ENCODE results near the gene CAPN5. TPM values are rescaled to one million over a fixed set of nuclear protein-coding genes. Genes with fewer than 3 reads are reported as not detected.

CAPN5 gene
- total RNA-seq, 1 experiment from 2014 or later: 1.7 TPM

- in situ Hi-C loops (cut with HindIII; ENCODE audit: low pct_unique_long_range_greater_than_20kb, low sequenced_read_pairs): no loop called here
- no peak for DNase-seq (ENCODE audit: low read depth, low spot score)
Observed at GRCh38 chr11:77072851-77073327, 6.1 kb downstream of the CAPN5 start.

- in situ Hi-C loops (cut with HindIII; ENCODE audit: low pct_unique_long_range_greater_than_20kb, low sequenced_read_pairs): no loop called here
- DNase-seq (ENCODE audit: low read depth, low spot score): no peak
Observed at GRCh38 chr11:77073328-77074001, 6.7 kb downstream of the CAPN5 start.

GRCh38 chr11:77074205-77074604 is 7.4 kb downstream of the CAPN5 start:
- no peak for DNase-seq (ENCODE audit: low read depth, low spot score)
- in situ Hi-C loops (cut with HindIII; ENCODE audit: low pct_unique_long_range_greater_than_20kb, low sequenced_read_pairs): no loop called here

- in situ Hi-C loops (cut with HindIII; ENCODE audit: low pct_unique_long_range_greater_than_20kb, low sequenced_read_pairs): no loop called here
- no peak for DNase-seq (ENCODE audit: low read depth, low spot score)
Observed at GRCh38 chr11:77074626-77075221, 8.0 kb downstream of the CAPN5 start.

- in situ Hi-C loops (cut with HindIII; ENCODE audit: low pct_unique_long_range_greater_than_20kb, low sequenced_read_pairs): no loop called here
- no peak for DNase-seq (ENCODE audit: low read depth, low spot score)
Observed at GRCh38 chr11:77075425-77075905, 8.7 kb downstream of the CAPN5 start.

GRCh38 chr11:77079666-77080065 is 12.9 kb downstream of the CAPN5 start:
- in situ Hi-C loops (cut with HindIII; ENCODE audit: low pct_unique_long_range_greater_than_20kb, low sequenced_read_pairs): no loop called here
- DNase-seq (ENCODE audit: low read depth, low spot score): no peak

GRCh38 chr11:77080643-77081210 is 14.0 kb downstream of the CAPN5 start:
- in situ Hi-C loops (cut with HindIII; ENCODE audit: low pct_unique_long_range_greater_than_20kb, low sequenced_read_pairs): no loop called here
- DNase-seq (ENCODE audit: low read depth, low spot score): no peak

GRCh38 chr11:77081381-77081851 is 14.6 kb downstream of the CAPN5 start:
- no peak for DNase-seq (ENCODE audit: low read depth, low spot score)
- in situ Hi-C loops (cut with HindIII; ENCODE audit: low pct_unique_long_range_greater_than_20kb, low sequenced_read_pairs): no loop called here

GRCh38 chr11:77081976-77082836 is 15.4 kb downstream of the CAPN5 start:
- DNase-seq (ENCODE audit: low read depth, low spot score): no peak
- in situ Hi-C loops (cut with HindIII; ENCODE audit: low pct_unique_long_range_greater_than_20kb, low sequenced_read_pairs): no loop called here

- DNase-seq (ENCODE audit: low read depth, low spot score): no peak
- in situ Hi-C loops (cut with HindIII; ENCODE audit: low pct_unique_long_range_greater_than_20kb, low sequenced_read_pairs): no loop called here
Observed at GRCh38 chr11:77082838-77083565, 16.2 kb downstream of the CAPN5 start.

- in situ Hi-C loops (cut with HindIII; ENCODE audit: low pct_unique_long_range_greater_than_20kb, low sequenced_read_pairs): no loop called here
- no peak for DNase-seq (ENCODE audit: low read depth, low spot score)
Observed at GRCh38 chr11:77083566-77084245, 16.9 kb downstream of the CAPN5 start.

GRCh38 chr11:77084581-77085191 is 17.9 kb downstream of the CAPN5 start:
- no peak for DNase-seq (ENCODE audit: low read depth, low spot score)
- in situ Hi-C loops (cut with HindIII; ENCODE audit: low pct_unique_long_range_greater_than_20kb, low sequenced_read_pairs): no loop called here

- in situ Hi-C loops (cut with HindIII; ENCODE audit: low pct_unique_long_range_greater_than_20kb, low sequenced_read_pairs): no loop called here
- DNase-seq (ENCODE audit: low read depth, low spot score): no peak
Observed at GRCh38 chr11:77085652-77086051, 18.9 kb downstream of the CAPN5 start.

- in situ Hi-C loops (cut with HindIII; ENCODE audit: low pct_unique_long_range_greater_than_20kb, low sequenced_read_pairs): no loop called here
- DNase-seq (ENCODE audit: low read depth, low spot score): peak; percentile 22
Observed at GRCh38 chr11:77086521-77087472, 20.0 kb downstream of the CAPN5 start.

- DNase-seq (ENCODE audit: low read depth, low spot score): no peak
- in situ Hi-C loops (cut with HindIII; ENCODE audit: low pct_unique_long_range_greater_than_20kb, low sequenced_read_pairs): no loop called here
Observed at GRCh38 chr11:77087723-77088225, 21.0 kb downstream of the CAPN5 start.
